Measurements from ENCODE around the gene SHISA4.

The SHISA4 gene

DNA sequence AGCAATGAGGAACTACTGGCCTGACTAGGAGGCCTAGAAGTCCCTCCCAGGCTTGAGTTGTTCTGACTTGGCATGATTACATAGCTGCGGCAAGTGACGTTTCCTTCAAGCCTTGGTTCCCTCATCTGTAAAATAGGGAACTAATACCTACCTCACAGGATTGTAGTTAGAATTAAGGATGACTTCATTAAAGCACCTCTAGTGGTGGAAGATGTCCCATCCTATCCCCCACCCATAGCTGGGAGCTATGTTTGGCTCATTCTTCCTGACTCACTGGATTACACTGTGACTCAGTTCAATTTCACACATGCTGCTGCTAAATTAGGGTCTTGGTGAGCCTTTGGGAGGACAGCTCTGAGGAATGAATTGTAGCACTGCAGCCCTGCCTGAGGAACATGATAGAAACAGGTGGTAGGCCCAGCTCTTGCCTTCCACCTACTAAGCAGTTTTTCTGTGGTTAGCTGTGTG, 6.0 kb upstream of the SHISA4 start:
- no peak for FAIRE-seq

DNA sequence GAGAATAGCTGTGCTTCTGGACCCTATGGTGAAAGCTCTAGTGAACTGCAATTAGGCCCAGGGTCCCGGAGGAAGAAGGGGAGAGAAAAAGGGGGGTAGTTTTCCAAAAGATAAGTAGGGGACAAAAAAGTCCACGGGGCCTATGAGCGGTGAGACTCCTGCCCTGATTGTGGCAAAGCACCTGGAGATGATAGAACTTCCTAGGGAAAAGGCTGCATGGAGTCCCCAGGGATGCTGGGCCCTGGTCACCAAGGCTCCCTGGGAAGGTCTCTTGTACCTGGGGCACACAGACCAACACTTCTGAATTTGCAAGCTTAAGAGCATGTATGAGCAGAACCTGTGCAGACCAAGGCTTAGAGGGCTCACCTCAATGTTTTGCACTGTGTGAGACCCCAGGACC, 5.4 kb upstream of the SHISA4 start:
- FAIRE-seq: no peak

DNA sequence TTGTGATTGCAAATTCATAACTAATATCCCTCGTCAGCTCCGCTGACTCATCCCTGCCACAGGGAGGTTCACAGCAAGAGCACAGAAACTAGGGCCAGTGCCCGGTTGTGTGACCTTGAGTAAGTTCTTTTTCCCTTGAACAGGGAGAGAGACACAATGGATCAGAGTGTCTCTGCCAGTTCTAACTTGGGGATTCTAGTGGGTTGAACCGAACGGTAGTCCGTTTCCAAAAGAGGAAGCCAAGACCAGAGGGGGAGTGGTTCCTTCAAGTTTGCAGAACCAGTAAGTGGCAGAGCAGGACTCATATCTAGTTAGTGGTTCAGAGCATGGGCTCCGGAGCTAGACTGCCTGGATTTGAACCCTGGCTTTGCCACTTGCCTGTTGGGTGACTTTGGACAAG, 4.9 kb upstream of the SHISA4 start:
- no peak for FAIRE-seq

DNA sequence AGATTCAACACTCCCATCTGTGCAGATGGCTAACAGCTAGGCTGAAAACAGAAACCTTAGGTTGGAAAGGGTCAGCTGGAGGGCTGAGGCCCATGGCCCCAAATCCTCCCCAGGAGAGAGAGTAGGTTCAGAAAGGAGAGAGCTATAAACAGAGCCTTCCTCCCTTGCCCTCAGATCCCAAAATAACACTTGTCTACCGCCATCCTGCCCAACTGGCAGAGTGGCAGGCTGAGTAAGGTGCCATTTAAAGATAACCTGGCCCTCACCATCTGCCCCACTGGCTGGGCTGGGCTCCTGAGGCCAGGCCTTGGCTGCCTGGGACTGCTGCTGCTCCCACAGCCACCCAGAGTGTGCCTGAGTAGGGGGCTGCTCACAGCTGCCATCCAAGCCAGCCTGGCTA, 4.3 kb upstream of the SHISA4 start:
- no peak for FAIRE-seq

DNA sequence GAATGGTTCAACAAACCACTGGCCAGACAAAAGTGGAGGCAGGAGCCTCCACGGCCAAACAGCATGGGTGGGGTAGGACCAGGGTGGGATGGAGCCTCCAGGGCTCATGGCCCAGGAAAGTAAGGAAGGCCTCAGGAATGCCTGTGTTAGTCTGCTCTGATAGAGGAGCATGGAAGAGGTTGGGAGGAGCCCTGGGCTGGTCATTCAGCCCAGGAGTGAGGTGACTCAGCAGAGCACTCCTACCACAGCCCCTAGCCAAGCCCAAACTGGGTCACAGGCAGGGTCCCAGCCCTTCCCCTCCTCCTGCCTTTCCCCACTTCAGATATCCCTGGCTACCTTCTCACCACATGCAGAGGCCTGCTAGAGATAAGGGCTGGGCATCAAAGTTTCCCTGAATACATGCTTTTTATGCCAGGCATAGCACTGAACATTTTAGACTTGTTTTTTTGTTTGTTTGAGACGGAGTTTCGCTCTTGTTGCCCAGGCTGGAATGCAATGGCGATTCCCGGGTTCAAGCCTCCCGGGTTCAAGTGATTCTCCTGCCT, 3.1 kb upstream of the SHISA4 start:
- no peak for FAIRE-seq

DNA sequence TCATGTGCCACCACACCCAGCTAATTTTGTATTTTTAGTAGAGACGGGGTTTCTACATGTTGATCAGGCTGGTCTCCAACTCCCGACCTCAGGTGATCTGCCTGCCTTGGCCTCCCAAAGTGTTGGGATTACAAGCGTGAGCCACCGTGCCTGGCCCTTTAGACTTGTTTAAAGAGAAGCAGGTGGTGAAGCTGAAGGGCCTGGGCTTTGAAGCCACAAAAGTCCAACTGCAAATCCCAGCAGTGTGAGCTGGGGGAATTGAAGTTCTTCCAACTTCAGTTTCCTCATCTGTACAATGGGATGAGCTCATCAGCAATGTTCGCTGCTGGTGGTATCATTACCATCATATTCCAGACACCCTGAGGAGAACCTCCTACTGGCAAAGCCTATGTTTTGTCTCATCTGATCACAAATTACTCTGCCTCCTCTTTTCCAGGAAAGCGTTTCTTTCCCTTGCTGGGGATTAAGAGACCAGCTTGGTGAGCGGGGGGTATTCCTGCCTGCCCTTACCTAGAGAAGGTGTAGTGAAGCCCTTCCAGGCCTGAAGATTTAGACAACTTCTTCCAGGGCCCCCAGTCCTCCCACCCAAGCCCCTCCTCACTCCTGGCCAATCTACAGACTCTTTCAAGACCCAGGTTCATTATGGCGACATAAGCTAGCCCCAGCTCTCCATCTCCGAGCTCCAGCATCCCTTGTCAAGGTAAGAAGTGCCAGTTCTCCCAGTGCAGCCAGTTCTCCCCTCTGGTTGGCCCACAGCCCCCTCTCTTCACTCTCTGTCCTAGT, 2.4 kb upstream of the SHISA4 start:
- no peak for FAIRE-seq

DNA sequence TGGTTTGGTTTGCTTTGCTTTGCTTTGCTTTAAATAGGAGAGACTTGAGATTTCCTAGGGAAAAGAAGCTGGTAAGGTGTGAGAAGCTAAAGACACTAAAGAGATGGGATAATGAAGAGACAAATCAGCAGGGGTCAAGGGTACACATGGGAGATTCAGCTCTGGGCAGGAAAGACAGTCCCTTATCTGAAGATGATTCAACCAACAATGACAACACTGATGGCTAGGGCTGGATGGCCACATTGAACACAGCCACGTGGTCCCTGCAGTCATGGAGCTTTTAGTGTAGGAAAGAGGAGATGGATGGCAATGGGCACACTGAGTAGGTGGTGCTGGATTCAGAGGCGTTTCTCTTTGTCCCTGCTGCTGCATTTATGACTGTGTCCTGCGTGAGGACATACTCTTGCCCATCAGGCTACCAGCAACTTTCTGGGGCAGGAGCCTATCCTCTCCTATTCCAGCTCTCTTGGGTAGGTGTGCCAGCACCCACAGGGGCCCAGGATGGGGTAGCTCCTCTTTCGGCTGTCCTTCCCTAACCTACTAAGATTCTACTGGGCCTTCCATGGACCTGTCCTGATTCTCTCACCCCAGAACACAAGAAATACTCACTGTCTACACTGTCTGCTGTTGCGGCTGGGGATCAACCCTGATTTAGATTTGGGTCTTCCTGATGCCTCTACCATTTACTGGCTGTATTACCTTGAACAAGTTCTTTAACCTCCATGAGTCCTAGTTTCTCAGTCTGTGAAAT, 1.4 kb upstream of the SHISA4 start:
- no peak for FAIRE-seq

DNA sequence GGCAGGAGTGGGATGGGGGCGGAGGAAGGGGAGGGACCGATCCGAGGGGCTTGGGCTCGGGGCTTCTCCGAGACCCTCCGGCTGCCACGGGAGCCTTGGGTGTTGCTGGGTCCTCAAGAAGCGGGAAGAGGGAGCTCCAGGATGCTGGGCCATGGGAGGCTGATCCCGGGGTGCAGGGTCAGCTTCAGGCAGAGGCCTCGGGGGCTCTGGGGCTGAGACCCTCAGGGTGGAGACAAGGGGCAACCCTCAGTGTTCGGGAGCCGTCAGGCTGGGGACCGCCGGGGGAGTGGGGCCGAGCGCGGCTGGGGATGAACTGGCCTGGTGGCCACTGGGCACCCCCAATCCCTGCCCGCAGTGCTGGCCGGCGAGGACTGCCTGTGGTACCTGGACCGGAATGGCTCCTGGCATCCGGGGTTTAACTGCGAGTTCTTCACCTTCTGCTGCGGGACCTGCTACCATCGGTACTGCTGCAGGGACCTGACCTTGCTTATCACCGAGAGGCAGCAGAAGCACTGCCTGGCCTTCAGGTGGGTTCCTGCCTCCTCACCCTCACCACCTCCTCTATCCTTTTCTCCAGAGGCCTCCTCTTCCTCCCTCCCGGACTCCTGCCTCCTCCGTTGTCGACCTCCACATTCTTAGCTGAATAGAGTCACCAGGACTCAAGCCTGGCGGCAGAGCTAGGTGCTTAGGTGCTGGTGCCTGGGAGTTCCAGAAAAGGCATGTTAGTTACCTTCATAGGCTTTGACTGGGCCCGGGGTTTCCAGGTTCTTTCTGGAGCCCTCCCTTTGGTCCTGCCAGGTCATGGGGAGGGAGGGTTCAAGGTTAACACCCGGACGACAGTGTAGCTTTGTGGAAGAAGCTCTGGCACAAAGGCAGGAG, 631 bp downstream of the SHISA4 start:
- no peak for FAIRE-seq

DNA sequence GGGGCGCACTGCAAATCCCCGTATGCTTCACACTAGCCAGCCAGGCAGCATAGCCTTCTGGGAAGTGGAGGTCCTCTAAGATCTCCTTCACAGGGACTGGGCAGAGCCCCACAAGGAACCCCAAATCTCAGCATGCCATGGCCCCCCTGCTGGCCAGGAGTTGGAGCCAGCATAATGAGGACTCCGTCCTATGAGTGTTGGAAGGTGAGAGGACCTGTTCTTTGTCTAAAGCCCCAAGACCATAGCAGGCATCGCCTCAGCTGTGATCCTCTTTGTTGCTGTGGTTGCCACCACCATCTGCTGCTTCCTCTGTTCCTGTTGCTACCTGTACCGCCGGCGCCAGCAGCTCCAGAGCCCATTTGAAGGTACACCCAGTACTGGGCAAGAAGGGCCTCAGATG, 1.5 kb downstream of the SHISA4 start:
- FAIRE-seq: no peak

DNA sequence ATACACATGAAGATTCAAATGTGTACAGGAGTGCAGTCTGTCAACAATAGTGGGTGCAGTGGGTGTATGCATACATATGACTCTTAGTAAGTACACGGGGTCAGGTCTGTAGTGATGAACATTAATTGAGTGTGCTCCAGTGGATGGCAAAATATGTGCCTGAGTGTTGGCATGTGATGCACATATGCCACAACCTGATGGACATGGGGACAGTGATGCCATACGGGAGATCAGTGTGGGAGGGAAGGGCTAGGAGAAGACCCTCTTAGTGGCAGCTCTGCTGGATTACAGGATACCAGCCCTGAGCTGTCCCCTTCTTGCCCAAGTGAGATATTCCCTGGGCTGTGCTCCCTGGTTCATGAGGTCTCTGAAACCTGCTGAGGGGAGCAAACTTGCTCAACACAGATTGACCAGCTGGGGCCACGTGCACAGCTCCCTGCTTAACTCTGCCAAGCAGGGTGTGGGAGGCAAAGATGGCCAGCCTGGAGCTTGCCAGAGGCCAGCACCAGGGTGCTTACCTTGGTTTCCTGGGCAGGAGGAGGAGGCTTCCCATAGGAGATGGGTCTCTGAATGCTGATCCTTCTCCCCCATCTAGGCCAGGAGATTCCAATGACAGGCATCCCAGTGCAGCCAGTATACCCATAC, 2.2 kb downstream of the SHISA4 start:
- no peak for FAIRE-seq

DNA sequence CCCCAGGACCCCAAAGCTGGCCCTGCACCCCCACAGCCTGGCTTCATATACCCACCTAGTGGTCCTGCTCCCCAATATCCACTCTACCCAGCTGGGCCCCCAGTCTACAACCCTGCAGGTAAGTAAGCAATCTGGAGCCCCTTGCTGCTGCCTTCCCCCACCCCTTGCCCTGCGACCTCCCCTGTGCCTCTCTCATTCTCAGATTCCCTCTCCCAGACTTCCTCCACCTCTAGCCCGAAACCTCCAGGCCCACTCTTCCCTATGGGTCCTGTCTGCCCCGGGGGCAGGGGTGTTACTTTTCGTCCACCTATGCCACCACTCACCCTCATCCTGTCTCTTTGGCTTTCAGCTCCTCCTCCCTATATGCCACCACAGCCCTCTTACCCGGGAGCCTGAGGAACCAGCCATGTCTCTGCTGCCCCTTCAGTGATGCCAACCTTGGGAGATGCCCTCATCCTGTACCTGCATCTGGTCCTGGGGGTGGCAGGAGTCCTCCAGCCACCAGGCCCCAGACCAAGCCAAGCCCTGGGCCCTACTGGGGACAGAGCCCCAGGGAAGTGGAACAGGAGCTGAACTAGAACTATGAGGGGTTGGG, 2.9 kb downstream of the SHISA4 start:
- no peak for FAIRE-seq

DNA sequence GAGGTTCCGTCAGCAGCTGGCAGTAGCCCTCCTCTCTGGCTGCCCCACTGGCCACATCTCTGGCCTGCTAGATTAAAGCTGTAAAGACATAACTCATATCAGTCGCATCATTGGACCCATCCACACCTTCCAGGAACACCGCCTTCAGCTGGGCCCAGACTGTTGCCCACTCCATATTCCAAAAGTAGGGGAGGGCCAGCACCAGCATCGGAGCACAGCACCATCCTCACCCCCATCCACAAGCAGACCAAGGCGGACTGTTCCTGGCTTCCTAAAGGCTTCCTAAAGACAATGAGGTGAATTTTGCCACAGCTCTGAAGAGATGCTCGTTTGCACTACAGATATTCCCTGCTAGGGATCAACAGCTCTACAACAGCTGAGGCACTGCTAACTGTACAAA, 3.5 kb downstream of the SHISA4 start:
- no peak for FAIRE-seq

DNA sequence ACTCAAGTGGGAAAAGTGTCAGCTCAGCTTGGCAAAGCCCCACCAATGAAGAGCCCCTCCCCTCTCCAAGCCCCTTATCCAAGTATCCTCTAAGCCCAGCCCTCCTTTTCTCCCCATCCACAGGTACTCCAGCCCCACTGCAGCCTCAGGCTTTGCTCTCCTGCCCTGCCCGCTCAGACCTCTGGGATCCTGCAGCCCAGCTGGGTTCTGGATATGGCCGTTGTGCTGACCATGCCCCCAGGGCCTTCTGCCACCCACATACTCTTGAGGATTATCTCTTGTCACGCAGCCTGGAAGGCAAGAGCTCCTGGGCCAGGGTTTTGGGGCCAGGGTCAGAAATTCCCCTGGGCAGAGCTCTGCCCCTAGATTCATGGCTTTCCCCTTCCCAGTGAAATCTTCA, 4.7 kb downstream of the SHISA4 start:
- no peak for FAIRE-seq

DNA sequence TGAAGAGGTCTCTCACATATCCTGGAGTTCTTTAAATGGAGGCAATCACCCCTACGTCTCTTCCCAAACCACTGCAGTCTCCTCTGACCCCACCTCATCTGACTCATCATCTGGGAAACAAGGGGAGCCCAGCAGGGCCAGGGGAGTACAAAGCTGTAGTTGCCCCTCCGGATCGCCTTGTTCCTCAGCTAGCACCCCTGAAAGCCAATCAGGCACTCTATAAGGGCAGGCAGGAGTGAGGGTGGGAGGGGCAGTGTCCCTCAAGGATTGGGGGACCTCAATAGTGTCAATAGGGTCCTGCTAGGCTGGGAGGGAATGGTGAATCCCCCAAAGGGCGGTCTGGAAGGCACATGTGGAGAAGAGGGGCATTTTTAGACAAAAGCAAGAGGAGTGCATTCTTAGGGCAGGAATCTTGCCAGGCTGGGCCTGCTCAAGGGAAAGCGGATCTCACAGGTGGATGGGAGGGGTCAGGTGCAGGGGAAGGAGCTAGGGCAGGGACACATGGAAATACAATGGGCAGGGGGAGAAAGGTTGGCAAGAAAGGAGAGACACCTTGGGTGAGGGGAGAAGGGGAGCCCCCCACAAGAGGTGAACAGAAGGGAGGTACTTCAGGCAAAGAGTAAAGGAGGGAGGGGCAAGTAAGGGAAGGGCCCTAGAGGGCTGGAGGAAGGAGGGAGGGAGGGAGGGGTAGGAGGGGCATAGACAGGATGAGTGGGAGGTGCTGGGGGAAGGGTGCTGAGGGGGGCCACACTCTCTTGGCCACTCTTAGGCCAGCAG, 5.8 kb downstream of the SHISA4 start:
- FAIRE-seq: no peak

DNA sequence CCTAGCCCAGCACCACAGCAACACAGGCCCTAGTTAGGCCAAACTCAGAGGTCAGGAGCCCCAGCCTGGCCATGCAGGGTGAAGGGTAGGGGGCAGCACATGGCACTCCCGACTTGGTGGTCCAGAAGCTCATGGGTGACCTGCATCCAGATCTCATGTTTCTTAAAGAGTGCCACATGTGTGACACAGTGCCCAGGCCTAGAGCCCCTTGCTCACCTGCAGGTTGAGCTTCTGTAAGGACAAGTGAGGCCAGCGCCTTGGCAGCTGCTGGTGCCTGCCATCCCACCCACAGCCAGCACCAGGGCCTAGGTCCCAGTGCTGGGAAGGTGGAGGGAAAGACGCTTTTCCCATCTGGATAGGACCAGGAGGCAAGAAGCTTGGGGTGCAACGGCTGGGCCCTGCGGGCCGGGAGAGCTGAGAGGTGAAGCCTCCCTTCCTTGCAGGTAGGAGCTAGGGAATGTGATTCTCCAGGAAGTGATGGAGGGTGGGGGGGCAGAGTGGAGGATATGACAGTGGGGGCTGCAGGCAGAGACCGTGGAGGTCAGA, 6.5 kb downstream of the SHISA4 start:
- FAIRE-seq: no peak

DNA sequence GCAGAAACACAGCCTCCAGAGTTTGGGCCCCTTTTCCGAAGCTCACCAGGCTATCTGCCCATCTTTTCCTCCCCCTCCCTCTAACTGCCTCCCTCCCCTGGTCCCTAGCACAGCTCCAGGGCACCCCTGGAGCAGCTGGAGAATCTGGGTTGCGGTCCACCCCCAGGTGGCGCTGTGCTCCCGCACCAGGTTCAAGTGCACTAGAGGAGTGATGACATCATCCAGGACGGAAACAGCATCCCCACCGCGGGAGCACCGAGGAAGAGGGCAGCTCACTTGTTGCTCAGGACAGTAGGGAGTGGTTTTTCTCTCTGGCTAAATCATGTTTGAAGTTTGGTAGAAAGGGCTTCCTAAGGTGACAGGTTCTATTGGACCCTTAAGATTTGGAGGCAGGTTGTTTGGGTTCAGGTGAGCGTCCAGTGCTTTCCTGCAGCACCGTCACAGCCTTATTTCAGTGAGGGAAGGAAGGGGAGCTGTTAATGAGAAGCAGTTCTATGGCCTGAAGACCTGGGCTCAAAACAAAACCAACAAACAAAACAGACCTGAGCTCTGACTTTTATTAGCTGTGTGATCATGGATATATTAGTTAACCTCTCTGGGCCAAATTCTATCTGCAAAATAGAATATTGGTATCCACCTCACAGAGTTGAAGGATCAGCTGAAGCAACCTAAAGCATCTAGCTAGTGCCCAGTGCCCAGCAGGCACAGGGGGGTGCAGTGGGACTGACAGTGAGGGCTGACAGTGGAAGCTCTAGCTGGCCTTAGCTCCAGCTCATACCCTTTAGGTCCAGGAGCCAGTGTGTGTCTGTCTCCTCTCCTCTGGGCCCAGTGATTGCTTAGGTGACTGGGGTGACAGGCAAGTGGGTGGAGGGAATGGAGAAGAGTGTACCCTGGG, 7.5 kb downstream of the SHISA4 start:
- no peak for FAIRE-seq

DNA sequence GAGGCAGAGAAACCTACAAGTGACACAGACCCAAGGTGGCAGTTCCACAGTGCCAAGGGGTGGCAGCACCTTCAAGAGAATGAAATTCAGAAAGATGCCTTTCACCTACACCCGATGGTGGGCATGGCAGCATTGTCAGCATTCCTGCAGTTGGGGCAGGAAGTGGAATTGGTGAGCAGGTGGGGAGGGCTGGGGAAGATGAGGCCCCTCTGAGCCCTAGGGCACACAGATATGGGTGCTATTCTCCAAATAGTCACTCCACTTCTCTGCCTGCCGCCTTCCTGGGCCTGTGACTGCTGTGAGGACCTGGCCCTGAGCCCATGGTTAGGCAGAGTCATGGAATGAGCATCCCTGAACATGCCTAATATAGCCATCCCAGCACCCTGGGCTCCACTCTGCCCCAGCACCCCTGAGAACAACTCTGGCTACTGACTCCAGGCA, 8.3 kb downstream of the SHISA4 start:
- FAIRE-seq: no peak

DNA sequence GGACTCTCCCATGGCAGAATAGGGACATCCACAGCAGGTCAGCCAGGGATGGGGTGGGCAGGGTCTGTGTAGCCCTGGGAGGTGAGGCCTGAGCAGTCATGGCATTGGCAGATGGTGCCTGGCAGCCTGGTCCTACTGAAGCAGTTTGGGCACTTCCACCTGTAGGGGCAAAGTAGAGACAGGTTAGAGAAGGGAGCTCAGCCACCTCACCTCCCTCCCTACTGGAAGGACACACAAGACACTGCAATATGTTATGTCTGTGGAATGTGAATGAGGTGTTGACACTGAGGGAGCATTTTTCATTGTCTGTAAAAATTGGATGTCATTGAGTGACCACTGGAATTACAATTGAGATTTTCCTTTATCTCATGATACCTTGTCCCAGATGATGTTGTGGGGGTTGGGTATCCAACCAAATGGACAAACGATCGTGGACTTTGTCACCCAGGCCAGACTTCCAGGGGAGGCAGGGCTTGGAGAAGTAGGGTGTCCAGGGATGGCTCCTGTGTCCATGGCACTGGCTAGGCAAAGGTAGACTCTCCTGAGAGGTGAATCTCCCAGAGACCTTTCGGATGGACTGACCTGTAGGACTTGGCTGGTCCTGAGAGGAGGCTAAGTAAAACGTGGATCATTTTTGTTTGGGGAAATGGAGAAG, 9.7 kb downstream of the SHISA4 start:
- no peak for FAIRE-seq

DNA sequence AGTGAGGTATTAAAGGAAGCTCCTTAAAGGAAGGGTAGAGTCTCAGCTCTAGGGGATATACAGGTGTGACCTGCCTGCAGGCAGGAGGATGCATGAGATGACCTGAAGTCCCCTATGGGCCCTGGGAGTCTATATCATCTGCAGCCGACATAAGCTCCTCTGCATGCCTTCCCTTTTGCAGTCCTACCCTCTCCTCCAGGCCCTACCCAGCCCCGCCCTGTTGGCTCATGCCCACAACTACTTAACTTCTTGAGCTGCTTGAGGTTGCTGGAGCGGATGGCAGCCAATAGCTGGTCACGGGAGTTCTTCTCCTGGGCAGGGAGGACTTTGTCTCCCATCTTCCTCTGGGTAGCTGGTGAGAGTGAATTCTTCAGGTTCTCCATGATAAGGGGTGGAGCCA, 10.3 kb downstream of the SHISA4 start:
- FAIRE-seq: no peak
